Measurements from ENCODE around the gene GSDME.

Gene GSDME

DNA sequence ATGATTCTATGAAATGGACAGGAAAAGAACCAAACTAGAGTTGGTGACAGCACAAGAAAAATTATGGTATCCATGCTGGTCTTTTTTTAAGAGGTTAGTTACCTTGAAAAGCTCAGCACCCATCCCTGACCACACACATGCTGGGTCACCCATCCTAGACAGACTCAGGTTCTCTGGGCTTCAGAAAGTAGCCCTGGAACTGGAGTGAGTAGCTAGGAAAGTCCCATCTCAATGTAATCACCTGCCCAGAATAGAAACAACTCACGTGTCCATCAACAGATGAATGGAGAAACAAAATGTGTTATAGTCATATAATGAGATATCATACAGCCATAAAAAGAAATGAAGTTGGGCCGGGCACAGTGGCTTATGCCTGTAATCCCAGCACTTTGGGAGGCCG lies 37.0 kb downstream of the GSDME start:
- TF ChIP-seq ZNF70 (CRISPR knock-in tag; IDR thresholded peaks at IDR 0.05) (no peak), ZNF565 (CRISPR knock-in tag; conservative IDR thresholded peaks at IDR 0.05; ENCODE audit: low read depth) (no peak), SNAI2 (CRISPR knock-in tag; IDR thresholded peaks at IDR 0.05) (no peak), ESRRG (CRISPR knock-in tag; IDR thresholded peaks at IDR 0.05) (no peak), TCF4 (CRISPR knock-in tag; IDR thresholded peaks at IDR 0.05; ENCODE audit: borderline replicate concordance) (no peak), BACH2 (CRISPR knock-in tag; IDR thresholded peaks at IDR 0.05; ENCODE audit: borderline replicate concordance) (no peak), ZNF8 (CRISPR knock-in tag; IDR thresholded peaks at IDR 0.05) (no peak), GLIS3 (CRISPR knock-in tag; IDR thresholded peaks at IDR 0.05) (no peak), PPARA (CRISPR knock-in tag; IDR thresholded peaks at IDR 0.05; ENCODE audit: borderline replicate concordance) (no peak), CSDC2 (CRISPR knock-in tag; IDR thresholded peaks at IDR 0.05) (no peak), ZC3H10 (CRISPR knock-in tag; IDR thresholded peaks at IDR 0.05) (no peak), ZFP3 (CRISPR knock-in tag; IDR thresholded peaks at IDR 0.05) (no peak), OSR1 (CRISPR knock-in tag; IDR thresholded peaks at IDR 0.05) (no peak)
- TF ChIP-seq, protein P1, sequence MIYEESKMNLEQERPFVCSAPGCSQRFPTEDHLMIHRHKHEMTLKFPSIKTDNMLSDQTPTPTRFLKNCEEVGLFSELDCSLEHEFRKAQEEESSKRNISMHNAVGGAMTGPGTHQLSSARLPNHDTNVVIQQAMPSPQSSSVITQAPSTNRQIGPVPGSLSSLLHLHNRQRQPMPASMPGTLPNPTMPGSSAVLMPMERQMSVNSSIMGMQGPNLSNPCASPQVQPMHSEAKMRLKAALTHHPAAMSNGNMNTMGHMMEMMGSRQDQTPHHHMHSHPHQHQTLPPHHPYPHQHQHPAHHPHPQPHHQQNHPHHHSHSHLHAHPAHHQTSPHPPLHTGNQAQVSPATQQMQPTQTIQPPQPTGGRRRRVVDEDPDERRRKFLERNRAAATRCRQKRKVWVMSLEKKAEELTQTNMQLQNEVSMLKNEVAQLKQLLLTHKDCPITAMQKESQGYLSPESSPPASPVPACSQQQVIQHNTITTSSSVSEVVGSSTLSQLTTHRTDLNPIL (CRISPR knock-in tag; IDR thresholded peaks at IDR 0.05; ENCODE audit: low read depth), result no peak
- TF ChIP-seq, protein P2, sequence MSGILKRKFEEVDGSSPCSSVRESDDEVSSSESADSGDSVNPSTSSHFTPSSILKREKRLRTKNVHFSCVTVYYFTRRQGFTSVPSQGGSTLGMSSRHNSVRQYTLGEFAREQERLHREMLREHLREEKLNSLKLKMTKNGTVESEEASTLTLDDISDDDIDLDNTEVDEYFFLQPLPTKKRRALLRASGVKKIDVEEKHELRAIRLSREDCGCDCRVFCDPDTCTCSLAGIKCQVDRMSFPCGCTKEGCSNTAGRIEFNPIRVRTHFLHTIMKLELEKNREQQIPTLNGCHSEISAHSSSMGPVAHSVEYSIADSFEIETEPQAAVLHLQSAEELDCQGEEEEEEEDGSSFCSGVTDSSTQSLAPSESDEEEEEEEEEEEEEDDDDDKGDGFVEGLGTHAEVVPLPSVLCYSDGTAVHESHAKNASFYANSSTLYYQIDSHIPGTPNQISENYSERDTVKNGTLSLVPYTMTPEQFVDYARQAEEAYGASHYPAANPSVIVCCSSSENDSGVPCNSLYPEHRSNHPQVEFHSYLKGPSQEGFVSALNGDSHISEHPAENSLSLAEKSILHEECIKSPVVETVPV (CRISPR knock-in tag; IDR thresholded peaks at IDR 0.05), result no peak
- TF ChIP-seq, protein P3, sequence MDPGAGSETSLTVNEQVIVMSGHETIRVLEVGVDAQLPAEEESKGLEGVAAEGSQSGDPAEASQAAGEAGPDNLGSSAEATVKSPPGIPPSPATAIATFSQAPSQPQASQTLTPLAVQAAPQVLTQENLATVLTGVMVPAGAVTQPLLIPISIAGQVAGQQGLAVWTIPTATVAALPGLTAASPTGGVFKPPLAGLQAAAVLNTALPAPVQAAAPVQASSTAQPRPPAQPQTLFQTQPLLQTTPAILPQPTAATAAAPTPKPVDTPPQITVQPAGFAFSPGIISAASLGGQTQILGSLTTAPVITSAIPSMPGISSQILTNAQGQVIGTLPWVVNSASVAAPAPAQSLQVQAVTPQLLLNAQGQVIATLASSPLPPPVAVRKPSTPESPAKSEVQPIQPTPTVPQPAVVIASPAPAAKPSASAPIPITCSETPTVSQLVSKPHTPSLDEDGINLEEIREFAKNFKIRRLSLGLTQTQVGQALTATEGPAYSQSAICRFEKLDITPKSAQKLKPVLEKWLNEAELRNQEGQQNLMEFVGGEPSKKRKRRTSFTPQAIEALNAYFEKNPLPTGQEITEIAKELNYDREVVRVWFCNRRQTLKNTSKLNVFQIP (CRISPR knock-in tag; IDR thresholded peaks at IDR 0.05; ENCODE audit: borderline replicate concordance, low read depth), result no peak
- TF ChIP-seq, protein P4, sequence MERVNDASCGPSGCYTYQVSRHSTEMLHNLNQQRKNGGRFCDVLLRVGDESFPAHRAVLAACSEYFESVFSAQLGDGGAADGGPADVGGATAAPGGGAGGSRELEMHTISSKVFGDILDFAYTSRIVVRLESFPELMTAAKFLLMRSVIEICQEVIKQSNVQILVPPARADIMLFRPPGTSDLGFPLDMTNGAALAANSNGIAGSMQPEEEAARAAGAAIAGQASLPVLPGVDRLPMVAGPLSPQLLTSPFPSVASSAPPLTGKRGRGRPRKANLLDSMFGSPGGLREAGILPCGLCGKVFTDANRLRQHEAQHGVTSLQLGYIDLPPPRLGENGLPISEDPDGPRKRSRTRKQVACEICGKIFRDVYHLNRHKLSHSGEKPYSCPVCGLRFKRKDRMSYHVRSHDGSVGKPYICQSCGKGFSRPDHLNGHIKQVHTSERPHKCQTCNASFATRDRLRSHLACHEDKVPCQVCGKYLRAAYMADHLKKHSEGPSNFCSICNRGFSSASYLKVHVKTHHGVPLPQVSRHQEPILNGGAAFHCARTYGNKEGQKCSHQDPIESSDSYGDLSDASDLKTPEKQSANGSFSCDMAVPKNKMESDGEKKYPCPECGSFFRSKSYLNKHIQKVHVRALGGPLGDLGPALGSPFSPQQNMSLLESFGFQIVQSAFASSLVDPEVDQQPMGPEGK (CRISPR knock-in tag; IDR thresholded peaks at IDR 0.05; ENCODE audit: borderline replicate concordance), result no peak
- no peak for ATAC-seq

DNA sequence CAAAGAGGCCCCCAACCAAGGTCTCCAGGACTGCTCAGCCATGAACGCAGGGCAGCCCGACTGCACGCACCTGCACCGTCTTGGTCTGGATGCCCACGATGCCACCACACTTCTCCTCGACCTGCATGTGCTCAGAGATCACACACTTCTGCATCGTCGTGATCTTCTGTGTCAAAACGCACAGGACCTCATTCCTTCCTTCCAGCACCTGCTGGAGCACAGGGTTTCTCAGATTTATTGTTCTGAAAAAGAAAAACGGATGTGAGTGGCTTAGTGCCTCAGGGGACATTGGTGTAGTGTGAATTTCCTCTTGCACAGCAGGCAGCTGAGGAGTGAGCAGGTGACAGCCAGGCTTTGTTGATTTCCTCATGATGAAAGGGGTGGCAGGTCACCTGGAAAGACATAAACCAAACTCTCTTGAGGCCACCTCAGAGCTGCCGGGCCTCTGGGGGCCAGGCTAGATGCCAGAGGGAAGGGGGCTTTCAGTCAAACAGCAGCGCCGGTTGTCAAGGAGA lies 38.2 kb downstream of the GSDME start:
- TF ChIP-seq TCF4 (CRISPR knock-in tag; IDR thresholded peaks at IDR 0.05; ENCODE audit: borderline replicate concordance), result no peak
- TF ChIP-seq ZFP30 (CRISPR knock-in tag; IDR thresholded peaks at IDR 0.05), result no peak
- TF ChIP-seq, protein P4 (CRISPR knock-in tag; IDR thresholded peaks at IDR 0.05; ENCODE audit: borderline replicate concordance), result no peak
- no peak for TF ChIP-seq OSR1 (CRISPR knock-in tag; IDR thresholded peaks at IDR 0.05)
- TF ChIP-seq, protein P2 (CRISPR knock-in tag; IDR thresholded peaks at IDR 0.05), result no peak
- TF ChIP-seq ZNF8 (CRISPR knock-in tag; IDR thresholded peaks at IDR 0.05), result no peak
- TF ChIP-seq GLIS3 (CRISPR knock-in tag; IDR thresholded peaks at IDR 0.05), result no peak
- no peak for TF ChIP-seq ZNF565 (CRISPR knock-in tag; conservative IDR thresholded peaks at IDR 0.05; ENCODE audit: low read depth)
- no peak for TF ChIP-seq SNAI2 (CRISPR knock-in tag; IDR thresholded peaks at IDR 0.05)
- no peak for TF ChIP-seq PPARA (CRISPR knock-in tag; IDR thresholded peaks at IDR 0.05; ENCODE audit: borderline replicate concordance)
- no peak for TF ChIP-seq ARNTL (CRISPR knock-in tag; IDR thresholded peaks at IDR 0.05; ENCODE audit: borderline replicate concordance, low read depth)
- no peak for TF ChIP-seq CSDC2 (CRISPR knock-in tag; IDR thresholded peaks at IDR 0.05)
- TF ChIP-seq, protein P5, sequence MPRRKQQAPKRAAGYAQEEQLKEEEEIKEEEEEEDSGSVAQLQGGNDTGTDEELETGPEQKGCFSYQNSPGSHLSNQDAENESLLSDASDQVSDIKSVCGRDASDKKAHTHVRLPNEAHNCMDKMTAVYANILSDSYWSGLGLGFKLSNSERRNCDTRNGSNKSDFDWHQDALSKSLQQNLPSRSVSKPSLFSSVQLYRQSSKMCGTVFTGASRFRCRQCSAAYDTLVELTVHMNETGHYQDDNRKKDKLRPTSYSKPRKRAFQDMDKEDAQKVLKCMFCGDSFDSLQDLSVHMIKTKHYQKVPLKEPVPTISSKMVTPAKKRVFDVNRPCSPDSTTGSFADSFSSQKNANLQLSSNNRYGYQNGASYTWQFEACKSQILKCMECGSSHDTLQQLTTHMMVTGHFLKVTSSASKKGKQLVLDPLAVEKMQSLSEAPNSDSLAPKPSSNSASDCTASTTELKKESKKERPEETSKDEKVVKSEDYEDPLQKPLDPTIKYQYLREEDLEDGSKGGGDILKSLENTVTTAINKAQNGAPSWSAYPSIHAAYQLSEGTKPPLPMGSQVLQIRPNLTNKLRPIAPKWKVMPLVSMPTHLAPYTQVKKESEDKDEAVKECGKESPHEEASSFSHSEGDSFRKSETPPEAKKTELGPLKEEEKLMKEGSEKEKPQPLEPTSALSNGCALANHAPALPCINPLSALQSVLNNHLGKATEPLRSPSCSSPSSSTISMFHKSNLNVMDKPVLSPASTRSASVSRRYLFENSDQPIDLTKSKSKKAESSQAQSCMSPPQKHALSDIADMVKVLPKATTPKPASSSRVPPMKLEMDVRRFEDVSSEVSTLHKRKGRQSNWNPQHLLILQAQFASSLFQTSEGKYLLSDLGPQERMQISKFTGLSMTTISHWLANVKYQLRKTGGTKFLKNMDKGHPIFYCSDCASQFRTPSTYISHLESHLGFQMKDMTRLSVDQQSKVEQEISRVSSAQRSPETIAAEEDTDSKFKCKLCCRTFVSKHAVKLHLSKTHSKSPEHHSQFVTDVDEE (CRISPR knock-in tag; IDR thresholded peaks at IDR 0.05), result no peak
- TF ChIP-seq ISL1 (CRISPR knock-in tag; IDR thresholded peaks at IDR 0.05), result no peak
- TF ChIP-seq, protein P1 (CRISPR knock-in tag; IDR thresholded peaks at IDR 0.05; ENCODE audit: low read depth), result no peak
- no peak for ATAC-seq

Data from SK-N-SH treated with all-trans-retinoic acid at 6 μM for 48 hours (cell line).